Measurements from ENCODE around the gene SHLD1. TPM values are rescaled to one million over a fixed set of nuclear protein-coding genes. Genes with fewer than 3 reads are reported as not detected.

Gene SHLD1
- total RNA-seq, 2 donors from 2014 or later, result 4.6 to 5.3 TPM

GRCh38 chr20:5835321-5835821, 85.2 kb downstream of the SHLD1 start:
- ATAC-seq (ENCODE audit: insufficient number of reproducible peaks, low FRiP score, low read depth) (no peak), DNase-seq (ENCODE audit: low spot score) (no peak)
- Histone ChIP-seq H3K4me1 (ENCODE audit: control insufficient read depth in 1 of 2, low read depth in 2 of 2) (peaks cover 5 to 8% of the 10 kb centered on the region in 2 donors), H3K9me3 (no peaks in the 10 kb centered on the region), H3K4me3 (no peak overlapping the region), H3K27ac (no peak overlapping the region), H3K27me3 (replicated peaks; ENCODE audit: insufficient read depth) (no peaks in the 10 kb centered on the region), H3K36me3 (no peaks in the 10 kb centered on the region)
- TF ChIP-seq, protein P1, sequence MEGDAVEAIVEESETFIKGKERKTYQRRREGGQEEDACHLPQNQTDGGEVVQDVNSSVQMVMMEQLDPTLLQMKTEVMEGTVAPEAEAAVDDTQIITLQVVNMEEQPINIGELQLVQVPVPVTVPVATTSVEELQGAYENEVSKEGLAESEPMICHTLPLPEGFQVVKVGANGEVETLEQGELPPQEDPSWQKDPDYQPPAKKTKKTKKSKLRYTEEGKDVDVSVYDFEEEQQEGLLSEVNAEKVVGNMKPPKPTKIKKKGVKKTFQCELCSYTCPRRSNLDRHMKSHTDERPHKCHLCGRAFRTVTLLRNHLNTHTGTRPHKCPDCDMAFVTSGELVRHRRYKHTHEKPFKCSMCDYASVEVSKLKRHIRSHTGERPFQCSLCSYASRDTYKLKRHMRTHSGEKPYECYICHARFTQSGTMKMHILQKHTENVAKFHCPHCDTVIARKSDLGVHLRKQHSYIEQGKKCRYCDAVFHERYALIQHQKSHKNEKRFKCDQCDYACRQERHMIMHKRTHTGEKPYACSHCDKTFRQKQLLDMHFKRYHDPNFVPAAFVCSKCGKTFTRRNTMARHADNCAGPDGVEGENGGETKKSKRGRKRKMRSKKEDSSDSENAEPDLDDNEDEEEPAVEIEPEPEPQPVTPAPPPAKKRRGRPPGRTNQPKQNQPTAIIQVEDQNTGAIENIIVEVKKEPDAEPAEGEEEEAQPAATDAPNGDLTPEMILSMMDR (IDR thresholded peaks at IDR 0.05), result no peak

DNA sequence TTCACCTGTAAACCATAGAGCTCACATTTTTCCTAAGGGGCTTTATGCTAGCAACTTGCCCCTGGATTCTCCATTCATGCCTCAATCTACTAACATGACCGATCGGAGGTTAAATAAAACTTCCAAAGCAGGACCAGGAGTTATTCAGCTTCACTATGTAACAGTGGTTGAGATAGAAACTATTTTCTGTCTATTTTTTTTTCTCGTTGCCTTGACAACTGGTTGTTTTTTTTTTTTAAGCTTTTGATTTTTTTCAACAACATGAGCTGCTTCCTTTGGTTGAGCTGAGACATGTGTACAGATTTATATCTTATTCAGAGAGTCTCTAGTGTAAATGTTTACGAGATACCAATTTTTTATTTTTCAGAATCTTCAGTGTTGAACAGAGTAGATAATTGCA, 85.7 kb downstream of the SHLD1 start:
- Histone ChIP-seq H3K9me3 (no peaks in the 10 kb centered on the region), H3K27me3 (replicated peaks; ENCODE audit: insufficient read depth) (no peaks in the 10 kb centered on the region), H3K27ac (no peak overlapping the region), H3K4me3 (no peak overlapping the region), H3K4me1 (ENCODE audit: control insufficient read depth in 1 of 2, low read depth in 2 of 2) (peaks cover 5 to 8% of the 10 kb centered on the region in 2 donors), H3K36me3 (no peaks in the 10 kb centered on the region)
- no peak for ATAC-seq (ENCODE audit: insufficient number of reproducible peaks, low FRiP score, low read depth)
- no peak for DNase-seq (ENCODE audit: low spot score)
- TF ChIP-seq, protein P1 (IDR thresholded peaks at IDR 0.05), result no peak

GRCh38 chr20:5836569-5836968, 86.4 kb downstream of the SHLD1 start:
- Histone ChIP-seq H3K36me3 (no peaks in the 10 kb centered on the region), H3K4me3 (no peak overlapping the region), H3K4me1 (ENCODE audit: control insufficient read depth in 1 of 2, low read depth in 2 of 2) (peaks cover 5 to 8% of the 10 kb centered on the region in 2 donors), H3K27ac (no peak overlapping the region), H3K9me3 (no peaks in the 10 kb centered on the region), H3K27me3 (replicated peaks; ENCODE audit: insufficient read depth) (no peaks in the 10 kb centered on the region)
- ATAC-seq (ENCODE audit: insufficient number of reproducible peaks, low FRiP score, low read depth) (no peak), DNase-seq (ENCODE audit: low spot score) (no peak)
- TF ChIP-seq, protein P1 (IDR thresholded peaks at IDR 0.05), result no peak

DNA sequence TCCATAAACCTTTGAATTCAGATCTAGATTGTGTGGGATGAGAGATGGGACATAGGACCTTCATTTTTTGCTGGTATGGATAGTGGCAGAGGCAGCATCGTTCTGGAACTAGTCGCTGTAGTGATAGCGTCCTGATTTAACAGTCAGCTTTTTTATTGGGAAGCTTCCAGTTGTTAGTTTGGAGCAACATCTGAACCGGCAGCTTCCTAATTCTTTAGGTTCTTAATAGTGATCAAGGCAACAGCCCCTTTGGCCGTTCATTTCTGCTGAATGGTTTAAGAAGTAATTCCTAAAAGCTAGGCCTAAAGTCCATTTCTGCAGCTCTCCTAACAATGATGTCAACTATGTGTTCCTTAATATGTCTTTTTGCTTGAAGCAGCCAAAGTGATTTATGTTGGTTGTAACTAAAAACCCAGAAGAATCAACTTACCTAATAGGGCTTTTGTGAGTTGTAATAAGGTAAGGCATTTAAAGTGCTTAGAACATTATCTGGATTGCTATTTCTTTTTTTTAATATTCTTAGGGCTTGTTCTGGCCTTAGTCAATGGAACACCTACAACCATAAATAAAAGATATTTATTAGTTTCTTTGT, 90.3 kb downstream of the SHLD1 start:
- Histone ChIP-seq H3K27me3 (replicated peaks; ENCODE audit: insufficient read depth) (no peaks in the 10 kb centered on the region), H3K4me3 (no peak overlapping the region), H3K9me3 (no peaks in the 10 kb centered on the region), H3K27ac (no peak overlapping the region), H3K4me1 (ENCODE audit: control insufficient read depth in 1 of 2, low read depth in 2 of 2) (peaks cover 0 to 2% of the 10 kb centered on the region in 2 donors), H3K36me3 (no peaks in the 10 kb centered on the region)
- TF ChIP-seq, protein P1 (IDR thresholded peaks at IDR 0.05), result no peak
- no peak for ATAC-seq (ENCODE audit: insufficient number of reproducible peaks, low FRiP score, low read depth)
- no peak for DNase-seq (ENCODE audit: low spot score)

GRCh38 chr20:5841522-5841921, 91.3 kb downstream of the SHLD1 start:
- no peak overlapping the region for H3K4me3 ChIP-seq
- H3K27ac ChIP-seq, result no peak overlapping the region
- TF ChIP-seq, protein P1 (IDR thresholded peaks at IDR 0.05), result no peak
- DNase-seq (ENCODE audit: low spot score) (no peak), ATAC-seq (ENCODE audit: insufficient number of reproducible peaks, low FRiP score, low read depth) (no peak)
- H3K9me3 ChIP-seq, result no peaks in the 10 kb centered on the region
- no peaks in the 10 kb centered on the region for H3K4me1 ChIP-seq (ENCODE audit: control insufficient read depth in 1 of 2, low read depth in 2 of 2)
- no peaks in the 10 kb centered on the region for H3K27me3 ChIP-seq (replicated peaks; ENCODE audit: insufficient read depth)
- no peaks in the 10 kb centered on the region for H3K36me3 ChIP-seq
